ENCODE data around the gene HPX.

The HPX gene

DNA sequence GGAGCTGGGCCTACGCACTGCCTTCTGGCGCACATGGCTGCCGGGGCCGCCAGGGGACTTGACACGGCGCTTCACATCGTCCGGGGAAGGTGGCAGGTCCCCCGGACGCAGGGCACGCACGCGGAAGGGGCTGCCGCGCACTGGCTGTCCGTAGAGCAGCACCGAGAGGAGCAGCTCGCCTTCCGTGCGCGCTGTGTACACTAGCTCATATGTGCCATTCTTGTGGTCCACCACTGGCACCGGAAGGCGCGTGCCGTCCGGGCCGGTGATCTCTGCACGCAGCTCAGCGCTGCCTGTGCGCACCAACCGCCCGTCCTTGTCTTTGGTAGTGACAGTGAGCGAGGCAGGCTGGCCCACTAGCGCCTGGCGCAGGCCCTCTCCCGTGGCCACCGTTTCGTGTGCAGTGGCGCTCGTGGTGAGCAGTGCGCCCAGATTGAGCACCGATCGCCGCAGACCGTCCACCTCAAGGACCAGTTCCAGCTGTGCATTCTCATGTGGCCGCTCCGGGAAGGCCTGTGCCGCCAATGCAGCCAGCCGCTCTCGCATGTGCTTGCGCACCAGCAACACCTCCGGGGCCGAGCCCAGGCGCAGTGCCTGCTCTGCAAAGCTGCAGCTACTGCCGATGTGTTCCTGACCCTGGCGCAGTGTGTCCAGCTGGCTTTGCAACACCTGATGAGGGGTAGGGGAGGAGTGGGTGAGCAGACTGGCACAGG, 15.7 kb upstream of the HPX start:
- no peak for ATAC-seq
- TF ChIP-seq, protein P1, sequence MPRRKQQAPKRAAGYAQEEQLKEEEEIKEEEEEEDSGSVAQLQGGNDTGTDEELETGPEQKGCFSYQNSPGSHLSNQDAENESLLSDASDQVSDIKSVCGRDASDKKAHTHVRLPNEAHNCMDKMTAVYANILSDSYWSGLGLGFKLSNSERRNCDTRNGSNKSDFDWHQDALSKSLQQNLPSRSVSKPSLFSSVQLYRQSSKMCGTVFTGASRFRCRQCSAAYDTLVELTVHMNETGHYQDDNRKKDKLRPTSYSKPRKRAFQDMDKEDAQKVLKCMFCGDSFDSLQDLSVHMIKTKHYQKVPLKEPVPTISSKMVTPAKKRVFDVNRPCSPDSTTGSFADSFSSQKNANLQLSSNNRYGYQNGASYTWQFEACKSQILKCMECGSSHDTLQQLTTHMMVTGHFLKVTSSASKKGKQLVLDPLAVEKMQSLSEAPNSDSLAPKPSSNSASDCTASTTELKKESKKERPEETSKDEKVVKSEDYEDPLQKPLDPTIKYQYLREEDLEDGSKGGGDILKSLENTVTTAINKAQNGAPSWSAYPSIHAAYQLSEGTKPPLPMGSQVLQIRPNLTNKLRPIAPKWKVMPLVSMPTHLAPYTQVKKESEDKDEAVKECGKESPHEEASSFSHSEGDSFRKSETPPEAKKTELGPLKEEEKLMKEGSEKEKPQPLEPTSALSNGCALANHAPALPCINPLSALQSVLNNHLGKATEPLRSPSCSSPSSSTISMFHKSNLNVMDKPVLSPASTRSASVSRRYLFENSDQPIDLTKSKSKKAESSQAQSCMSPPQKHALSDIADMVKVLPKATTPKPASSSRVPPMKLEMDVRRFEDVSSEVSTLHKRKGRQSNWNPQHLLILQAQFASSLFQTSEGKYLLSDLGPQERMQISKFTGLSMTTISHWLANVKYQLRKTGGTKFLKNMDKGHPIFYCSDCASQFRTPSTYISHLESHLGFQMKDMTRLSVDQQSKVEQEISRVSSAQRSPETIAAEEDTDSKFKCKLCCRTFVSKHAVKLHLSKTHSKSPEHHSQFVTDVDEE (CRISPR knock-in tag; IDR thresholded peaks at IDR 0.05) = no peak

DNA sequence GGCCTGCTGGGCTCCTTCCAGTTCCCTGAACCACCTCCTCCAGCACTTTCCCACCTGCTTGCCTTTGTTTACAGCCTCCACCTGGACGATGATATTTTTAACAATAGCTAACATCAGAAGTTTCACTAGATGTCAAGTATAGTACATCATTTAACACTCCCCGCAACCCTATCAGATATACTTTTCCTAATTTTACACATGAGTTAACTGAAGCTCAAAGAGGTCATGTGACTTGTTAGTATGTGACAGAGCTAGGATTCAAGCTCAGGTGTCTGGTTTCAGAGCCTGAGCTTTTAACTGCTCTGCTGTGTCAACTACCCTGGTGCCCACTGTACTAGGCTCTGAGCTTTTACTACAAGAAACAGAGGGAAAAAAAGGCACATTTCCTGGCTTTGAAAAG, 14.3 kb upstream of the HPX start:
- no peak for TF ChIP-seq ISL1 (CRISPR knock-in tag; IDR thresholded peaks at IDR 0.05)
- ATAC-seq = no peak

DNA sequence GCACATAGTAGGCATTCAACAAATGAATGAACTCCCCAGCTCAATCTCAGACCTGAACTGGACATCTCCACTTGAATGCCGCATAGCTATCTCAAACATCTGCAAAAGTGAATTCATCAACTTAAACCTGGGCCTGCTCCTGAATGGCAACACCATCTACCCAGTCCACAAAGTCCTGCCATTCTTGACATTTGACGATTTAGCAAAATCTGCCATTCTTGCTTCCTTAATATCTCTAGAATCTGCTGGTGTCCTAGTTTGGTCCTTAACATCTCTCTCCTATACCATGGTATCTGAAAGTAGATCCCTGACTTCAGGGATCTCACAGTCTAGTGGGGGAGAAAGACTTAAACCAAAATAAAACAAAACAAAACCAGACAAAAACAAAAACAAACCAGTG, 12.4 kb upstream of the HPX start:
- no peak for ATAC-seq
- no peak for TF ChIP-seq OSR1 (CRISPR knock-in tag; IDR thresholded peaks at IDR 0.05)
- no peak for TF ChIP-seq SNAI2 (CRISPR knock-in tag; IDR thresholded peaks at IDR 0.05)
- TF ChIP-seq, protein P2, sequence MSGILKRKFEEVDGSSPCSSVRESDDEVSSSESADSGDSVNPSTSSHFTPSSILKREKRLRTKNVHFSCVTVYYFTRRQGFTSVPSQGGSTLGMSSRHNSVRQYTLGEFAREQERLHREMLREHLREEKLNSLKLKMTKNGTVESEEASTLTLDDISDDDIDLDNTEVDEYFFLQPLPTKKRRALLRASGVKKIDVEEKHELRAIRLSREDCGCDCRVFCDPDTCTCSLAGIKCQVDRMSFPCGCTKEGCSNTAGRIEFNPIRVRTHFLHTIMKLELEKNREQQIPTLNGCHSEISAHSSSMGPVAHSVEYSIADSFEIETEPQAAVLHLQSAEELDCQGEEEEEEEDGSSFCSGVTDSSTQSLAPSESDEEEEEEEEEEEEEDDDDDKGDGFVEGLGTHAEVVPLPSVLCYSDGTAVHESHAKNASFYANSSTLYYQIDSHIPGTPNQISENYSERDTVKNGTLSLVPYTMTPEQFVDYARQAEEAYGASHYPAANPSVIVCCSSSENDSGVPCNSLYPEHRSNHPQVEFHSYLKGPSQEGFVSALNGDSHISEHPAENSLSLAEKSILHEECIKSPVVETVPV (CRISPR knock-in tag; IDR thresholded peaks at IDR 0.05) = no peak
- TF ChIP-seq ESRRG (CRISPR knock-in tag; IDR thresholded peaks at IDR 0.05) = no peak
- TF ChIP-seq ZFP30 (CRISPR knock-in tag; IDR thresholded peaks at IDR 0.05) = no peak
- no peak for TF ChIP-seq ZC3H10 (CRISPR knock-in tag; IDR thresholded peaks at IDR 0.05)
- no peak for TF ChIP-seq ZNF8 (CRISPR knock-in tag; IDR thresholded peaks at IDR 0.05)
- no peak for TF ChIP-seq GLIS3 (CRISPR knock-in tag; IDR thresholded peaks at IDR 0.05)
- TF ChIP-seq, protein P3, sequence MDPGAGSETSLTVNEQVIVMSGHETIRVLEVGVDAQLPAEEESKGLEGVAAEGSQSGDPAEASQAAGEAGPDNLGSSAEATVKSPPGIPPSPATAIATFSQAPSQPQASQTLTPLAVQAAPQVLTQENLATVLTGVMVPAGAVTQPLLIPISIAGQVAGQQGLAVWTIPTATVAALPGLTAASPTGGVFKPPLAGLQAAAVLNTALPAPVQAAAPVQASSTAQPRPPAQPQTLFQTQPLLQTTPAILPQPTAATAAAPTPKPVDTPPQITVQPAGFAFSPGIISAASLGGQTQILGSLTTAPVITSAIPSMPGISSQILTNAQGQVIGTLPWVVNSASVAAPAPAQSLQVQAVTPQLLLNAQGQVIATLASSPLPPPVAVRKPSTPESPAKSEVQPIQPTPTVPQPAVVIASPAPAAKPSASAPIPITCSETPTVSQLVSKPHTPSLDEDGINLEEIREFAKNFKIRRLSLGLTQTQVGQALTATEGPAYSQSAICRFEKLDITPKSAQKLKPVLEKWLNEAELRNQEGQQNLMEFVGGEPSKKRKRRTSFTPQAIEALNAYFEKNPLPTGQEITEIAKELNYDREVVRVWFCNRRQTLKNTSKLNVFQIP (CRISPR knock-in tag; IDR thresholded peaks at IDR 0.05; ENCODE audit: borderline replicate concordance, low read depth) = no peak
- no peak for TF ChIP-seq TCF4 (CRISPR knock-in tag; IDR thresholded peaks at IDR 0.05; ENCODE audit: borderline replicate concordance)
- no peak for TF ChIP-seq ISL1 (CRISPR knock-in tag; IDR thresholded peaks at IDR 0.05)
- no peak for TF ChIP-seq CSDC2 (CRISPR knock-in tag; IDR thresholded peaks at IDR 0.05)

DNA sequence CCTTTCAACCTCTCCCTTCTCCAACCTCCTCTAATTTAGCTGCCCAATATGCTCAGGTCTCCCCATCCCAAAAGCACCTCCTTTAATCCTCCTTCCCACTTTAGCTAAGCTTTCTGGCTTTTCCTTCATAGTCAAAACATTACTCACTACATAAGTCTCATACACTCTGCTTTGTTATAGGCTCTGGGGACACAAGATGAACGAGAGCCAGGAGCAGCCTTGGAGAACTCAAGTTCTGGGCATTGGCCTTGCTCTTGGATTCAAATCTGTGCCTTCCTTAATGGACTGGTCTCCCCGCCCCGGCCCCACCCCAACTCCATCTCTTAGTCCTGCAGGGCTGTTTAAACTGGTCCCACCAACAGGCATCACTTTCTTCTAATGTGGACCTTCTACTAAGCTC, 11.4 kb upstream of the HPX start:
- TF ChIP-seq ZFP30 (CRISPR knock-in tag; IDR thresholded peaks at IDR 0.05) (no peak), TOX (CRISPR knock-in tag; IDR thresholded peaks at IDR 0.05; ENCODE audit: borderline replicate concordance) (no peak)
- no peak for ATAC-seq

DNA sequence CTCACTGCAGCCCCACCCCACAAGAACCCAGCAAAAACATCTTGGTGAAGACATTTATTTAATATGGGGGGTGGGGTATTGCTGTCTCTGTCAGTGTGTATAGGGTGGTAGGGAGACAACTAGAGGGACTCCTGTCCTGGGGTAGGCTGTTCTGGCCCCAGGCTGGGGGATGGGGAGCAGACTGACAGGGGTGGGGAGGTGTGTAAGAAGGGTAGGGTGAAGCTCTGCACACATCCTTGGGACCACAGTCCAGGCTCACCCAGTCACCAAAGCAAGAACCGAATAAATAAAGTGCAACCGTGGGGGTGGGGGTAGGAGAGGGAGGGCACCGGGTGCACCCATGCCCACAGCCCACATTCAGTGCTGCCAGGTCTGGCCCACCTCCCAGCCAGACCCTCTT, 7.8 kb upstream of the HPX start:
- no peak for ATAC-seq
- TF ChIP-seq ZNF565 (CRISPR knock-in tag; conservative IDR thresholded peaks at IDR 0.05; ENCODE audit: low read depth) (no peak), OSR1 (CRISPR knock-in tag; IDR thresholded peaks at IDR 0.05) (no peak), ZC3H10 (CRISPR knock-in tag; IDR thresholded peaks at IDR 0.05) (no peak), ZFP3 (CRISPR knock-in tag; IDR thresholded peaks at IDR 0.05) (no peak), ZFP30 (CRISPR knock-in tag; IDR thresholded peaks at IDR 0.05) (no peak), ZNF70 (CRISPR knock-in tag; IDR thresholded peaks at IDR 0.05) (no peak), TCF4 (CRISPR knock-in tag; IDR thresholded peaks at IDR 0.05; ENCODE audit: borderline replicate concordance) (no peak), ARNTL (CRISPR knock-in tag; IDR thresholded peaks at IDR 0.05; ENCODE audit: borderline replicate concordance, low read depth) (no peak), CSDC2 (CRISPR knock-in tag; IDR thresholded peaks at IDR 0.05) (no peak), GLIS3 (CRISPR knock-in tag; IDR thresholded peaks at IDR 0.05) (no peak), SNAI2 (CRISPR knock-in tag; IDR thresholded peaks at IDR 0.05) (no peak), PPARA (CRISPR knock-in tag; IDR thresholded peaks at IDR 0.05; ENCODE audit: borderline replicate concordance) (no peak)
- TF ChIP-seq, protein P2 (CRISPR knock-in tag; IDR thresholded peaks at IDR 0.05) = no peak
- TF ChIP-seq, protein P1 (CRISPR knock-in tag; IDR thresholded peaks at IDR 0.05) = no peak
- TF ChIP-seq, protein P3 (CRISPR knock-in tag; IDR thresholded peaks at IDR 0.05; ENCODE audit: borderline replicate concordance, low read depth) = no peak

Measured in SK-N-SH treated with all-trans-retinoic acid at 6 μM for 48 hours (cell line).